Measurements from ENCODE around the gene PAX5. TPM values are rescaled to one million over a fixed set of nuclear protein-coding genes. Genes with fewer than 3 reads are reported as not detected.

Gene PAX5
- total RNA-seq, 4 donors from 2014 or later = not detected

GRCh38 chr9:36837431-36838405 is 196.3 kb downstream of the PAX5 start:
- Histone ChIP-seq H3K4me1 (no peaks in the 10 kb centered on the region), H3K4me3 (no peak overlapping the region), H3K36me3 (no peaks in the 10 kb centered on the region), H3K27me3 (no peaks in the 10 kb centered on the region), H3K9me3 (no peaks in the 10 kb centered on the region), H3K27ac (no peak overlapping the region)
- 83 to 89% methylated on average over 15 to 17 of the region's 17 CpGs for WGBS, 2 donors
- DNase-seq (ENCODE audit: low spot score in 2 of 2) = no peak
- no peak for TF ChIP-seq POLR2A (IDR thresholded peaks at IDR 0.05)
- no peak for TF ChIP-seq CTCF (IDR thresholded peaks at IDR 0.05)
- no peak for TF ChIP-seq EP300 (IDR thresholded peaks at IDR 0.05)

GRCh38 chr9:36836486-36836885 is 197.6 kb downstream of the PAX5 start:
- H3K27ac ChIP-seq = no peak overlapping the region
- 86 to 92% methylated on average over 6 of the region's 7 CpGs for WGBS, 2 donors
- TF ChIP-seq CTCF (IDR thresholded peaks at IDR 0.05) (no peak), EP300 (IDR thresholded peaks at IDR 0.05) (no peak), POLR2A (IDR thresholded peaks at IDR 0.05) (no peak)
- H3K36me3 ChIP-seq = no peaks in the 10 kb centered on the region
- H3K9me3 ChIP-seq = no peaks in the 10 kb centered on the region
- H3K27me3 ChIP-seq = no peaks in the 10 kb centered on the region
- no peak overlapping the region for H3K4me3 ChIP-seq
- DNase-seq (ENCODE audit: low spot score in 2 of 2) = no peak
- no peaks in the 10 kb centered on the region for H3K4me1 ChIP-seq

GRCh38 chr9:36835271-36835996 is 198.6 kb downstream of the PAX5 start:
- Histone ChIP-seq H3K9me3 (no peaks in the 10 kb centered on the region), H3K27ac (no peak overlapping the region), H3K36me3 (no peaks in the 10 kb centered on the region), H3K27me3 (no peaks in the 10 kb centered on the region), H3K4me1 (no peaks in the 10 kb centered on the region), H3K4me3 (no peak overlapping the region)
- TF ChIP-seq CTCF (IDR thresholded peaks at IDR 0.05) (no peak), POLR2A (IDR thresholded peaks at IDR 0.05) (no peak), EP300 (IDR thresholded peaks at IDR 0.05) (no peak)
- WGBS, 2 donors = 64 to 72% methylated on average over 17 to 18 of the region's 18 CpGs
- no peak for DNase-seq (ENCODE audit: low spot score in 2 of 2)

- H3K36me3 ChIP-seq = no peaks in the 10 kb centered on the region
- 70 to 78% methylated on average over 9 of the region's 9 CpGs for WGBS, 2 donors
- no peaks in the 10 kb centered on the region for H3K27me3 ChIP-seq
- DNase-seq (ENCODE audit: low spot score in 2 of 2) = no peak
- no peak overlapping the region for H3K27ac ChIP-seq
- no peaks in the 10 kb centered on the region for H3K4me1 ChIP-seq
- TF ChIP-seq CTCF (IDR thresholded peaks at IDR 0.05) (no peak), POLR2A (IDR thresholded peaks at IDR 0.05) (no peak), EP300 (IDR thresholded peaks at IDR 0.05) (no peak)
- H3K4me3 ChIP-seq = no peak overlapping the region
- no peaks in the 10 kb centered on the region for H3K9me3 ChIP-seq
These were observed 199.3 kb downstream of the PAX5 start for GRCh38 chr9:36834736-36835135.

GRCh38 chr9:36833954-36834353 is 200.1 kb downstream of the PAX5 start:
- H3K36me3 ChIP-seq = no peaks in the 10 kb centered on the region
- TF ChIP-seq CTCF (IDR thresholded peaks at IDR 0.05) (no peak), POLR2A (IDR thresholded peaks at IDR 0.05) (no peak)
- no peak for DNase-seq (ENCODE audit: low spot score in 2 of 2)
- no peaks in the 10 kb centered on the region for H3K27me3 ChIP-seq
- no peak overlapping the region for H3K4me3 ChIP-seq
- no peaks in the 10 kb centered on the region for H3K4me1 ChIP-seq
- WGBS, 2 donors = 45 to 72% methylated on average over 4 to 6 of the region's 6 CpGs
- H3K27ac ChIP-seq = no peak overlapping the region
- H3K9me3 ChIP-seq = no peaks in the 10 kb centered on the region
